ENCODE data around the gene TSSC4. TPM values are rescaled to one million over a fixed set of nuclear protein-coding genes. Genes with fewer than 3 reads are reported as not detected.

The TSSC4 gene
- total and polyA plus RNA-seq, 8 donors = 9.4 to 147 (median 53.2) TPM

DNA sequence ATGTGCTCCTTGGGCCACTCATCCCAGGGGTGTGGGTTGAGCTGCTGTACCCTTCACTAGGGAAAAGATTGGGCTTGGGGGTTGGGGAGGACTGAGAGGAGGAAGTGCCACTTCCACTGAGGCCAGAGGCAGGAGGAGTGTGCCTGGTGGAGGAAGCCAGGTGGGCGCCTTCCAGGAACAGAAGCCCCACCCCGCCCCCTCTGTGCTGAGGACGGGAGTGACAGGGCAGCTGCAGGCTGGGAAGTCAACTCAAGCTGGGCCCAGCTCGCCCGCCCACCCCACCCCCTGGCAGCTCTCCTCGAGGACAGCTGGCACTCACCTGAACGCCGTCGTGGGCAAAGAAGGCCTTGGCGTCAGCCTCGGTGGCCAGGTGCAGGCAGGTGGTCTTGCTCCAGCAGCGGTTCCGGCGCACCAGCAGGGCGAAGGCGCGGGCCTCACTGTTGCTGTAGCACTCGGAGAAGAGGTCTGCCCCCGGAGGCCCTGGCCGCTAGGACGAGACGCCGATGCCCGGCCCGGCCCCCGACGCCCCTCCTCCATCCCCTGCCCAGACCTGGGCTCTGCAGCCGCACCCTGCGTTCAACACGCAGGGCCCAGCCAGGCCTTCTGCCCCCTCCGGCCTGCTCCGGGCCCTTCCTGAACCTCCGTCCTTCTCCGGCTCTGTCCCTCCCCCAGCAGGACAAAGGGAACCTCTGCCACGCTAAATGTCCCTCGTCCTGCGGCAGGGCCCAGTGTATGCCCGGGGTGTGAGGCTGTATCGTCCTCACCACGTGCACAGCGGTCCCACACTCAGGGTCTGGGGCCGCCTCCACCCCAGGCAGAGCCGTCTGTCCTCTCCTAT, 13.4 kb downstream of the TSSC4 start:
- Histone ChIP-seq H3K27me3 (peaks cover 0 to 12% (median 11%) of the 10 kb centered on the region in 3 donors), H3K27ac (no peak overlapping the region), H3K4me1 (peaks cover 0 to 7% (median 2%) of the 10 kb centered on the region in 4 donors), H3K4me3 (no peak overlapping the region), H3K9me3 (no peaks in the 10 kb centered on the region), H3K36me3 (no peaks in the 10 kb centered on the region)
- WGBS, 5 donors = 74 to 88% (median 85%) methylated on average over 16 to 43 of the region's 43 CpGs
- intact Hi-C loops (cut with DNase I; ENCODE audit: low total_unique reads) = no loop called here
- TF ChIP-seq, protein P1, sequence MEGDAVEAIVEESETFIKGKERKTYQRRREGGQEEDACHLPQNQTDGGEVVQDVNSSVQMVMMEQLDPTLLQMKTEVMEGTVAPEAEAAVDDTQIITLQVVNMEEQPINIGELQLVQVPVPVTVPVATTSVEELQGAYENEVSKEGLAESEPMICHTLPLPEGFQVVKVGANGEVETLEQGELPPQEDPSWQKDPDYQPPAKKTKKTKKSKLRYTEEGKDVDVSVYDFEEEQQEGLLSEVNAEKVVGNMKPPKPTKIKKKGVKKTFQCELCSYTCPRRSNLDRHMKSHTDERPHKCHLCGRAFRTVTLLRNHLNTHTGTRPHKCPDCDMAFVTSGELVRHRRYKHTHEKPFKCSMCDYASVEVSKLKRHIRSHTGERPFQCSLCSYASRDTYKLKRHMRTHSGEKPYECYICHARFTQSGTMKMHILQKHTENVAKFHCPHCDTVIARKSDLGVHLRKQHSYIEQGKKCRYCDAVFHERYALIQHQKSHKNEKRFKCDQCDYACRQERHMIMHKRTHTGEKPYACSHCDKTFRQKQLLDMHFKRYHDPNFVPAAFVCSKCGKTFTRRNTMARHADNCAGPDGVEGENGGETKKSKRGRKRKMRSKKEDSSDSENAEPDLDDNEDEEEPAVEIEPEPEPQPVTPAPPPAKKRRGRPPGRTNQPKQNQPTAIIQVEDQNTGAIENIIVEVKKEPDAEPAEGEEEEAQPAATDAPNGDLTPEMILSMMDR (IDR thresholded peaks at IDR 0.05) = no peak
- TF ChIP-seq POLR2AphosphoS5 (IDR thresholded peaks at IDR 0.05) = no peak
- no peak for TF ChIP-seq POLR2A (IDR thresholded peaks at IDR 0.05)
- TF ChIP-seq EP300 (IDR thresholded peaks at IDR 0.05) = no peak
- DNase-seq = no peak

DNA sequence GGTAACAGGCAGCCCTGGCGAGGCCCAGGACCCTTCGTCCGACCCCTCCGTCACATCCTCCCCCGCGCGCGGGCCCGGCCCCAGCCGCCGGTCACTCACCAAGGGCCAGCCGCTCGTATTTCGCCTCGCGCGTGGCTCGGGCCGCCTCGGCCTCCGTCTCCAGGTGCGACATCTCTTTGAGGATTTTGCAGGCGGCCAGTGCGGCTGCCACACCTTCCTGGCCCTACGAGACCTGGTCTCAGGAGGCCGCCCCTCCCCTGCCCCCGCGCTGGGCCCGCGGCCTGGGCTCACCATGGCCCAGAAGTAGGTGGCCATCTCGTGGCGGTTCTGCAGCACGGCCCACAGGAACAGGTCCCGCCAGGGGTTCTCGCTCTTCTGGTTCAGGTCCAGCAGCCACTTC, 14.1 kb downstream of the TSSC4 start:
- H3K9me3 ChIP-seq = no peaks in the 10 kb centered on the region
- H3K4me1 ChIP-seq = peaks cover 0 to 9% (median 4%) of the 10 kb centered on the region in 4 donors
- TF ChIP-seq POLR2AphosphoS5 (IDR thresholded peaks at IDR 0.05) = no peak
- no peak for TF ChIP-seq EP300 (IDR thresholded peaks at IDR 0.05)
- no peaks in the 10 kb centered on the region for H3K36me3 ChIP-seq
- peaks cover 0 to 12% (median 11%) of the 10 kb centered on the region in 3 donors for H3K27me3 ChIP-seq
- 87 to 94% (median 89%) methylated on average over 24 to 35 of the region's 35 CpGs for WGBS, 5 donors
- no peak overlapping the region for H3K27ac ChIP-seq
- intact Hi-C loops (cut with DNase I; ENCODE audit: low total_unique reads) = no loop called here
- DNase-seq = no peak
- no peak overlapping the region for H3K4me3 ChIP-seq

DNA sequence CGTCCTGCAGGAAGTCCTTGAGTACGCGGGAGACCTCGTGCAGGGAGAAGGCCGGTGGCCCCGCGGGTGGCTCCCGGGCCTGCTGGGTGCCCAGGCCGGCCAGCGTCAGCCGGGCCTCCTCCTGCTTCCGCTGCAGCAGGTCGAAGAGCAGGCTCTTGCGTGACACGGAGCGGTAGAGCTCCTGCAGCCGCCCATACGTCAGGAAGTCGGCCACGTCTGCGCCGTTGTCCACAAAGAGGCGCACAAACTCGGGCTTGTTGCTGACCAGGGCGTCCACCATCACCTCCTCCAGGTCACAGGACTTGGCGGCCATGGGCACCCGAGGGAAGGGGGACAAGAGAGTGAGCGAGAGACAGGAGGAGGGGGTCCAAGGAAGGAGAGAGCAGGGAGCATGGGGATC, 14.6 kb downstream of the TSSC4 start:
- Histone ChIP-seq H3K27ac (no peak overlapping the region), H3K4me3 (no peak overlapping the region), H3K9me3 (no peaks in the 10 kb centered on the region), H3K36me3 (no peaks in the 10 kb centered on the region), H3K27me3 (peaks cover 0 to 10% (median 7%) of the 10 kb centered on the region in 3 donors), H3K4me1 (peaks cover 1 to 10% (median 6%) of the 10 kb centered on the region in 4 donors)
- WGBS, 5 donors = 85 to 90% (median 86%) methylated on average over 28 of the region's 28 CpGs
- TF ChIP-seq POLR2A (IDR thresholded peaks at IDR 0.05) (no peak), EP300 (IDR thresholded peaks at IDR 0.05) (no peak), POLR2AphosphoS5 (IDR thresholded peaks at IDR 0.05) (no peak)
- TF ChIP-seq, protein P1 (IDR thresholded peaks at IDR 0.05) = no peak
- DNase-seq = no peak
- intact Hi-C loops (cut with DNase I; ENCODE audit: low total_unique reads) = no loop called here

DNA sequence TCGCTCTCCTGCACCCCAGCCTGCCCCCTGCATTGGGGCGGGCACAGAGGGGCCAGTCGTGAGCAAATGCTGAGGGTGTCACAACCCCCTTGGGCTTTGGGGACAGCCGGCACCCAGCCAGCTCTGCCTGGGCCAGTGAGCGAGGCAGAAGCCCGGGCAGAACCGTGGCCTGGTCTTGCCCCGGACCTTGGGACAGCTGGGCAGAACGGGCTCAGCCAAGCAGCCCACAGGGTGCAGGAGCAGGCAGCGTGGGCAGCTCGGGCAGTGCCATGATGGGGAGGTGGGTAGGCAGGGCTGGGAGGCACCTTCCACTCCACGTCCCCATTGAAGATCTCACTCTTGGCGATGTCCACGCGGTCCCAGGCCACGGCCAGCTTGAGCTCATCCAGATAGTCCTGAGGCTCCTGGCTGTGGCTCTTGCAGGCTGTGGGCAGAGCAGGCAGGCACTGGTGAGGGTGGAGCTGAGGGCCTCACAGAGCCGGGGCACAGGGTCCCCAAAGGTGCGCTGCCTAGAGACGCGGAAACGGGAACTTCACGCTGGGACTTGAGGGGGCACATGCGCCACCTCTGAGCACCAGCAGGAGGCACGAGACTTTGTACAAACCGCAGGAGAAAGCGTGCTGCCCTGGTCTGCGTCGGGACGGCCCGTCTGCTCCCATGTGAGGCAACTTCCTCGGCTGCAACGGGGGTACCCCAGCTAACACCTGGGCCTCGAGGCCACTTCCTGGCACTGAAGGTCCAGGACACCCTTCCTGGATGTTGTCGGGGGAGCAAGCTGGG, 15.2 kb downstream of the TSSC4 start:
- H3K27me3 ChIP-seq = peaks cover 0 to 4% (median under 1%) of the 10 kb centered on the region in 3 donors
- peaks cover 7 to 14% (median 11%) of the 10 kb centered on the region in 4 donors for H3K4me1 ChIP-seq
- 79 to 90% (median 82%) methylated on average over 20 to 34 of the region's 34 CpGs for WGBS, 5 donors
- no peak overlapping the region for H3K27ac ChIP-seq
- no peaks in the 10 kb centered on the region for H3K9me3 ChIP-seq
- TF ChIP-seq POLR2A (IDR thresholded peaks at IDR 0.05) (no peak), EP300 (IDR thresholded peaks at IDR 0.05) (no peak), POLR2AphosphoS5 (IDR thresholded peaks at IDR 0.05) (no peak)
- TF ChIP-seq, protein P1 (IDR thresholded peaks at IDR 0.05) = no peak
- no peak overlapping the region for H3K4me3 ChIP-seq
- no peak for DNase-seq
- intact Hi-C loops (cut with DNase I; ENCODE audit: low total_unique reads) = no loop called here
- no peaks in the 10 kb centered on the region for H3K36me3 ChIP-seq

Measured in stomach (tissue), 9 donors.